HG03457 (cell line): ENCODE data around the gene DCK.
A peak's percentile ranks its signal among the peaks of the same experiment; 100 is the strongest.
"Not testable (repeated sequence)": the region's sequence is repeated elsewhere in the genome, so short reads cannot be mapped to it uniquely, and the experiment has no call there.

Experiments
- ATAC-seq: cut with Tn5 transposase; IDR thresholded peaks from one replicate; pipeline ENCODE4 v1.9.1; 2021; ENCODE audit warnings: moderate number of reproducible peaks; ENCODE audit not compliant: unreplicated experiment

The DCK gene

GRCh38 chr4:70999639-71000038 lies 6.2 kb downstream of the DCK start:
- ATAC-seq = not testable (repeated sequence)

- ATAC-seq = not testable (repeated sequence)
These were observed 7.9 kb downstream of the DCK start for GRCh38 chr4:71001363-71001762.

- no peak for ATAC-seq
These were observed 10.9 kb downstream of the DCK start for GRCh38 chr4:71004281-71004851.

GRCh38 chr4:71005025-71005424 lies 11.6 kb downstream of the DCK start:
- not testable (repeated sequence) for ATAC-seq

- peak; percentile 85 for ATAC-seq
These were observed 12.9 kb downstream of the DCK start for GRCh38 chr4:71006203-71006907.

GRCh38 chr4:71008196-71008595 lies 14.7 kb downstream of the DCK start:
- no peak for ATAC-seq

- no peak for ATAC-seq
These were observed 15.6 kb downstream of the DCK start for GRCh38 chr4:71009086-71009485.

- ATAC-seq = no peak
These were observed 16.6 kb downstream of the DCK start for GRCh38 chr4:71009890-71010588.

GRCh38 chr4:71011451-71011850 lies 18.0 kb downstream of the DCK start:
- no peak for ATAC-seq

GRCh38 chr4:71017391-71017790 lies 23.9 kb downstream of the DCK start:
- ATAC-seq = not testable (repeated sequence)

GRCh38 chr4:71020611-71021010 lies 27.2 kb downstream of the DCK start:
- no peak for ATAC-seq

- no peak for ATAC-seq
These were observed 32.2 kb downstream of the DCK start for GRCh38 chr4:71025654-71026053.

GRCh38 chr4:71026086-71026485 lies 32.6 kb downstream of the DCK start:
- no peak for ATAC-seq

GRCh38 chr4:71027611-71028010 lies 34.2 kb downstream of the DCK start:
- no peak for ATAC-seq

GRCh38 chr4:71029504-71029903 lies 36.1 kb downstream of the DCK start:
- ATAC-seq = no peak

GRCh38 chr4:71032106-71032505 lies 38.7 kb downstream of the DCK start:
- not testable (repeated sequence) for ATAC-seq

- ATAC-seq = no peak
These were observed 51.8 kb downstream of the DCK start for GRCh38 chr4:71045256-71045655.

GRCh38 chr4:71049395-71049794 lies 55.9 kb downstream of the DCK start:
- no peak for ATAC-seq

- no peak for ATAC-seq
These were observed 57.4 kb downstream of the DCK start for GRCh38 chr4:71050809-71051208.

- no peak for ATAC-seq
These were observed 58.6 kb downstream of the DCK start for GRCh38 chr4:71052034-71052433.

- ATAC-seq = no peak
These were observed 59.3 kb downstream of the DCK start for GRCh38 chr4:71052716-71053115.

GRCh38 chr4:71053613-71054012 lies 60.2 kb downstream of the DCK start:
- not testable (repeated sequence) for ATAC-seq
